Stimulated activated naive CD8-positive, alpha-beta T cell treated with anti-CD3 and anti-CD28 coated beads, Interleukin-15, Interleukin-2, amounts not matched to agents 100 ng/mL and 50 ng/mL, for 24 hours (primary cell): ENCODE results near the gene AATK.
A peak's percentile ranks its signal among the peaks of the same experiment; 100 is the strongest.

Experiments
- H3K27ac Mint-ChIP-seq: one replicate; pipeline ENCODE4 v1.8.0; 2021; ENCODE audit warnings: mild to moderate bottlenecking, mixed read lengths
- H3K27me3 Mint-ChIP-seq: one replicate; pipeline ENCODE4 v1.8.0; 2021; ENCODE audit warnings: mixed read lengths
- H3K36me3 Mint-ChIP-seq: one replicate; pipeline ENCODE4 v1.8.0; 2021; ENCODE audit warnings: low read depth, mixed read lengths
- H3K4me1 Mint-ChIP-seq: one replicate; pipeline ENCODE4 v1.8.0; 2021; ENCODE audit warnings: low read depth, mixed read lengths
- H3K4me3 Mint-ChIP-seq: one replicate; pipeline ENCODE4 v1.8.0; 2021; ENCODE audit warnings: mild to moderate bottlenecking, mixed read lengths
- H3K9me3 Mint-ChIP-seq: one replicate; pipeline ENCODE4 v1.8.0; 2021; ENCODE audit warnings: mixed read lengths

Gene AATK

DNA sequence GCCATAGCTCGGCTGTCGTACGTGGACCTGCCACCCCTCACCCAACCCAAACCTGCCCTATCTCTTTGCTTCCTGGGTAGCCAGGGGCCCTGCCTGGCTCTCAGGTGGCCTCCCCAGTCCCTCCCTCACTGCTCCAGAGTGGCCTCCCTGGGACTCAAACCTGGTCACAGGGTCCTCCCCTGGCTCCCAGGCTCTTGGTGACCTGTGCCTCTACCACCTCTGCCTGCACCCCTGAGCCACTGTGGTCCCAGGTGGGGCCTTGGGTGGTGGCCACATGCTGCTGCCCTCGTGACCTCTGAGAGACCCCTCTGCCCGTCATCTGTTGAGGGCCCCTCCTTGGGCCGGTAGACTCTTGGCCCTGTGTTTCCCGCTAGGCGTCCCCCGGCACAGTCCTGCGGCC, 65.4 kb downstream of the AATK start:
- no peaks in the 10 kb centered on the region for H3K36me3 Mint-ChIP-seq
- no peaks in the 10 kb centered on the region for H3K9me3 Mint-ChIP-seq
- H3K4me1 Mint-ChIP-seq = peaks cover 27% of the 10 kb centered on the region
- no peak overlapping the region for H3K27ac Mint-ChIP-seq
- H3K27me3 Mint-ChIP-seq = no peaks in the 10 kb centered on the region
- H3K4me3 Mint-ChIP-seq = no peak overlapping the region

GRCh38 chr17:81099888-81100287, 66.1 kb downstream of the AATK start:
- no peaks in the 10 kb centered on the region for H3K27me3 Mint-ChIP-seq

GRCh38 chr17:81097943-81098308, 68.1 kb downstream of the AATK start:
- Mint-ChIP-seq H3K36me3 (no peaks in the 10 kb centered on the region), H3K4me1 (peaks cover 45% of the 10 kb centered on the region)

More at GRCh38 chr17:81099888-81100287, 66.1 kb downstream of the AATK start:
- Mint-ChIP-seq H3K4me1 (peaks cover 34% of the 10 kb centered on the region), H3K36me3 (no peaks in the 10 kb centered on the region), H3K27ac (no peak overlapping the region), H3K9me3 (no peaks in the 10 kb centered on the region), H3K4me3 (no peak overlapping the region)

DNA sequence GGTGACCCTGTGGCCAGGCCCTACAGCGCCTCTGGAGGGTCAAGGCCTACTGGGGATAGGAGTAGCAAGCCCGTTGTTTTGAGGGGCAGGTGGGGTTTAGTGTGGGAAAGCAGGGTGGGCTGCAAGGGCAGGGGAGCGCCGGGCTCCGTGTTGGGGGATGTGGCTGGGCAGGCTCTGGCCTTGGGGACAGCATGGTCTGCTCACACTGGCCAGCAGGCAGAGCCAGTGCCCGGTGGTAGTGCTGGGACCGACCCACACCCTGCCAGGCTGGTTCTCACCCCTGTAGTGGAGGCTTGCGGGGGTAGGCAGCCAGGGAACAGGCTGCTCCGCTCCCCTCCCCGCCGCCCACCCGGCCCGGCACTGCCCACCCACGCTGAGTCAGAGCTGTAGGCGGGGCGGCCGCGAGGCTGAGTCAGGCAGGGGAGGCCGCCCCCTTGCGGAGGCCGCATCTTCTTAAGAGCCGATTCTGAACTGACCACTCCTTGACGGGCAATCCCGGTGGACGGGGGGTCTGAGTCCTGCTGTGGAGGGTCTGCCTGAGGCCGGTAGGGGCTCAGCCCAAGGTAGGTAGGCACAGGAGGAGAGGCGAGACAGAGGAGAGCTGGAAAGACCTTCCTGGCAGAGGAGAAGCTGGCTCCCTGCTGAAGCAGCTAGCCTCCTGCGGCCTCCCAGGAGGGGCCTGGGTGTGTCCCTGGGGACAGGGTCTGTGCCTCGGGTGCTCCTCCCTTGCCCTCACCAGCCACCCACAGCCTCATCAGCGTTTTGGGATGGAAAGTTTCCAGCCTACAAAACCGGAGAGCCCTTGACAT, 68.7 kb downstream of the AATK start:
- no peaks in the 10 kb centered on the region for H3K27me3 Mint-ChIP-seq
- H3K9me3 Mint-ChIP-seq = no peaks in the 10 kb centered on the region
- H3K27ac Mint-ChIP-seq = no peak overlapping the region
- H3K4me3 Mint-ChIP-seq = no peak overlapping the region
- peaks cover 45% of the 10 kb centered on the region for H3K4me1 Mint-ChIP-seq
- no peaks in the 10 kb centered on the region for H3K36me3 Mint-ChIP-seq

More at GRCh38 chr17:81097943-81098308, 68.1 kb downstream of the AATK start:
- no peak overlapping the region for H3K27ac Mint-ChIP-seq
- H3K9me3 Mint-ChIP-seq = no peaks in the 10 kb centered on the region
- H3K27me3 Mint-ChIP-seq = no peaks in the 10 kb centered on the region
- no peak overlapping the region for H3K4me3 Mint-ChIP-seq

GRCh38 chr17:81096741-81097133, 69.3 kb downstream of the AATK start:
- no peak overlapping the region for H3K4me3 Mint-ChIP-seq
- no peaks in the 10 kb centered on the region for H3K9me3 Mint-ChIP-seq
- peak overlapping the region; percentile 67 for H3K27ac Mint-ChIP-seq
- no peaks in the 10 kb centered on the region for H3K27me3 Mint-ChIP-seq
- peaks cover 45% of the 10 kb centered on the region for H3K4me1 Mint-ChIP-seq
- H3K36me3 Mint-ChIP-seq = no peaks in the 10 kb centered on the region

GRCh38 chr17:81095383-81095762, 70.6 kb downstream of the AATK start:
- Mint-ChIP-seq H3K9me3 (no peaks in the 10 kb centered on the region), H3K4me1 (peaks cover 45% of the 10 kb centered on the region), H3K36me3 (no peaks in the 10 kb centered on the region), H3K4me3 (peak overlapping the region; percentile 30), H3K27ac (peak overlapping the region; percentile 58), H3K27me3 (no peaks in the 10 kb centered on the region)

GRCh38 chr17:81094509-81095382, 71.3 kb downstream of the AATK start:
- H3K4me3 Mint-ChIP-seq = peak overlapping the region; percentile 32

DNA sequence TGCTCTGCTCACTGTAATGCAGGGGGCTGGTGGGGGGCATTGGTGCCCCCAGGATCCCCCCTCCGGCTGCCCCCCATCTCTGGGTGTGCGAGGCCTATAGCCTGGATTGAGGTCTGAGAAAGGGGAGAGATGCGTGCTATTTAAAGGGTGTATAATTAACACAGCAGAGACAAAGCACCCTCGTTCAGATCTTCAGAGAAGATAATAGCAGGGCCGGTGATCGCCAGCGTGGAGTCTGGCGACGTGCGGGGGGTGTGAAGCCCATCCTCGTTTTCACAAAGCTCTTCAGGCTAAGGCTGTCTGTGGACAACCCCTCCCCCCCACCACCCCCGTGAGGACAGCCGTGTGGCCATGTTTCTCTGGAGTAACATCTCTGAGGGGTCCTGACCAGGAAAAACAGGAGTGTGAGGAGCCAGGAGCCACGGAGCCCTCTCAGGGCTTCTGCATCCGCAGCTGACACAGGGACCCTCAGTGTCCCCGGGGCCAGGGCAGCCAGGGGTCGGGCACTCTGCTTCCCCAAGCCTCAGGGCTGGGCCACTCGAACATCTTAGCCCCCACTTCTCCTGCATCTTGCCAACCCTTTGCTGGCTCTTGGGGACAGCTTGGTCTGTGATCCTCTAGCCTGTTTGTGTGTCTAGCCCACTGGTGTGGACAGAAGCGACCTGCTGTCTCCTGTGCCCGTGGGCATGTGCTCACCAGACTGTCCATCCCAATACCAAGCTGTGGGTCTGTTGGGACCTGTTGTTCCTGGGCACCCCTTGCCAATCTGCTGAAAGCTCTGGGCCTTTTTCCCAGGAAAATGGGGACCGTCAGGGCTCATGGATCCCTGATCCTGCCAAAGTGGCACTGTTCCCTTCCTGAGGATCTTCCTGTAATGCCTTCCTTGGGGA, 72.2 kb downstream of the AATK start:
- no peak overlapping the region for H3K4me3 Mint-ChIP-seq
- H3K4me1 Mint-ChIP-seq = peaks cover 45% of the 10 kb centered on the region

More at GRCh38 chr17:81094509-81095382, 71.3 kb downstream of the AATK start:
- Mint-ChIP-seq H3K27ac (peak overlapping the region; percentile 79), H3K36me3 (no peaks in the 10 kb centered on the region), H3K9me3 (no peaks in the 10 kb centered on the region), H3K27me3 (no peaks in the 10 kb centered on the region), H3K4me1 (peaks cover 45% of the 10 kb centered on the region)

GRCh38 chr17:81092518-81093095, 73.4 kb downstream of the AATK start:
- no peaks in the 10 kb centered on the region for H3K27me3 Mint-ChIP-seq
- no peaks in the 10 kb centered on the region for H3K36me3 Mint-ChIP-seq
- no peak overlapping the region for H3K4me3 Mint-ChIP-seq
- no peak overlapping the region for H3K27ac Mint-ChIP-seq
- H3K4me1 Mint-ChIP-seq = peaks cover 36% of the 10 kb centered on the region
- H3K9me3 Mint-ChIP-seq = no peaks in the 10 kb centered on the region

More for the DNA sequence above, 72.2 kb downstream of the AATK start:
- Mint-ChIP-seq H3K27me3 (no peaks in the 10 kb centered on the region), H3K36me3 (no peaks in the 10 kb centered on the region), H3K27ac (peak overlapping the region; percentile 72), H3K9me3 (no peaks in the 10 kb centered on the region)

GRCh38 chr17:81091774-81092517, 74.1 kb downstream of the AATK start:
- H3K36me3 Mint-ChIP-seq = no peaks in the 10 kb centered on the region
- H3K27ac Mint-ChIP-seq = no peak overlapping the region
- H3K9me3 Mint-ChIP-seq = no peaks in the 10 kb centered on the region
- H3K4me3 Mint-ChIP-seq = no peak overlapping the region
- H3K27me3 Mint-ChIP-seq = no peaks in the 10 kb centered on the region
- peaks cover 30% of the 10 kb centered on the region for H3K4me1 Mint-ChIP-seq

DNA sequence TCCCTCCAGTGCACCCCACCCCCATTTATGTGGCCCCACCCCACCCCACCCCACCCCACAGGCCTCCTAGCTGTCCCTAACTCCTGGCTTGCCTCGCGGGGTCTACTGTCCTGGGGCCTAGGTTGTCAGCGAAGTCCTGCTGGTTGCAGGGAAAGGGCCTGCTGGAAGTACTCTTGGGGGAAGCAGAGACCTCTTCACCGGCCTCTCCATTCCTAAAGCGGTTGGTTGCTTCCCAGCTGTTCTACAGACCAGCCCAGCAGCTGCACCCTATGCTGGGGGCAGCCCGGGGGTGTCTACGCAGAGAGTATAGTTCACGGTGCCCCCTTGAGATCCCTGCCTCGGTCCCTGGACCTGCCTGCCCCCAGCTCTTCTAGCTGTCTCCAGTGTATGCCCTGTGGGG, 74.9 kb downstream of the AATK start:
- no peaks in the 10 kb centered on the region for H3K27me3 Mint-ChIP-seq
- H3K36me3 Mint-ChIP-seq = no peaks in the 10 kb centered on the region
- H3K4me3 Mint-ChIP-seq = no peak overlapping the region
- peaks cover 23% of the 10 kb centered on the region for H3K4me1 Mint-ChIP-seq
- no peaks in the 10 kb centered on the region for H3K9me3 Mint-ChIP-seq
- no peak overlapping the region for H3K27ac Mint-ChIP-seq

DNA sequence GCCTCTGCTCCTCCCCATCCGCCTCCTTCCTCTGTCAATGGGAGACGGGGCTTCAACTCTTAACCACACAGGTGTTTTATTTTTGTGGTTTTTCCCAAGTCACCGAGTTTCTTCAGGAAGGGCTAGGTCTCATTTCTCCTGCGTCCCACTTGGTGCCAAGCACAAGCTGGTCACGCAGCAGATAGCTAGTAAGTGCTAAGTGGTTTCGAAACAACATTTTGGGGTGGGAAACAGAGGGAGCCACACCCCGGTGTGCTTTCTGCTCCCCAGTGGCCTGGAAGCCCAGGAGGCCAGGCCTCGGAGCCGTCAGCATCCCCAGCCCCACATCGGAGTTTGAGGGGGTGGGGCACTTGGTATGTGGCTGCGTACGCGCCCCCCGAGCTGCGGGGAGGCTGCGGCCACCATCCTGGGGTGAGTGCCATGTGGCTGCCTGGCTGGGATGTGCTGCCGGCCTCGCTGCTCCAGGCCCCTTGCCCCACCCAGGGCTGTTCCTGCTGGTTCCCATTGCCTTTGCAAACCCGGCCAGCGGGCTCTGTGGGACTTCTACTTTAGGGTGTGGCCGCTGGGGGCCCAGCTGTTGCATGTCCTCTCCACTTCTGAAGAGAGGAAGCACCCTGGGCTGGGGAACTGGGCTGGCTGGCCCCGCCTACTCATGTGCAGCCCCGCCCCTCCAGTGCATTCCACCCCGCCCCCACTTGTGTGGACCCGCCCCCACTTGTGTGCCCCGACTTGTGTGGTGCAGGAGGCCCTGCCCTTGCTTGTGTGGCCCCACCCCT, 75.5 kb downstream of the AATK start:
- Mint-ChIP-seq H3K4me1 (peaks cover 17% of the 10 kb centered on the region), H3K4me3 (no peak overlapping the region), H3K9me3 (no peaks in the 10 kb centered on the region), H3K27me3 (no peaks in the 10 kb centered on the region), H3K27ac (no peak overlapping the region), H3K36me3 (no peaks in the 10 kb centered on the region)

- H3K36me3 Mint-ChIP-seq = no peaks in the 10 kb centered on the region
- H3K27me3 Mint-ChIP-seq = no peaks in the 10 kb centered on the region
- no peak overlapping the region for H3K4me3 Mint-ChIP-seq
- no peaks in the 10 kb centered on the region for H3K9me3 Mint-ChIP-seq
- H3K27ac Mint-ChIP-seq = no peak overlapping the region
- H3K4me1 Mint-ChIP-seq = no peaks in the 10 kb centered on the region
These were observed 79.1 kb downstream of the AATK start for GRCh38 chr17:81086789-81087551.
